H1 (cell line): ENCODE results near the gene CTSK. TPM values are rescaled to one million over a fixed set of nuclear protein-coding genes. Genes with fewer than 3 reads are reported as not detected.

ENCODE experiments used
- EZH2 ChIP-seq: fragments of 200-600 bp; sonication (generic); IDR thresholded peaks from 2 replicates; pipeline ENCODE4 v1.7.1; 2012; ENCODE audit warnings: low read depth, mild to moderate bottlenecking, moderate library complexity, low read length, inconsistent platforms; ENCODE audit not compliant: severe bottlenecking
- KDM5A ChIP-seq: fragments of 200-600 bp; IDR thresholded peaks from 2 replicates; pipeline ENCODE4 v1.7.1; 2012; ENCODE audit warnings: mild to moderate bottlenecking, low read length, inconsistent platforms, mixed read lengths
- polyA plus RNA-seq, 7 experiments: library from polyadenylated mRNA; depleted of rRNA in 3 of 7; stranded (reverse) in 5 of 7; unstranded in 2 of 7; fragments of >200 nt in 5 of 7; fragments of 200-250 nt in 2 of 7; gene quantifications; 1 replicate in 5 of 7; 2 replicates in 1 of 7; 4 replicates in 1 of 7; pipeline versions ENCODE4 v1.2.1 to v1.2.3, GENCODE V29; 2011 to 2013; ENCODE audit warnings: missing spikeins in 2 of 7, mixed read lengths in 2 of 7
- total RNA-seq: library from RNA; stranded (reverse); fragmentation: NEBNext Ultra II Directional; extraction: Animal tissue kit (Norgen Biotek cat#: 25700); gene quantifications from 2 replicates; pipeline ENCODE4 v1.2.1, GENCODE V29; 2021
- TF ChIP-seq, protein P1 (sequence below): fragments of 300-600 bp; sonication (generic); IDR thresholded peaks from 2 replicates; pipeline ENCODE4 v1.7.1; 2012; ENCODE audit warnings: low read length, moderate library complexity, mild to moderate bottlenecking, inconsistent platforms; ENCODE audit not compliant: insufficient replicate concordance

The CTSK gene
- total and polyA plus RNA-seq, 2 of the 8 experiments (the other 6 are each of a cell fraction or from before 2014, with no cell fraction given) = 2.7 to 4.2 TPM

- TF ChIP-seq, protein P1, sequence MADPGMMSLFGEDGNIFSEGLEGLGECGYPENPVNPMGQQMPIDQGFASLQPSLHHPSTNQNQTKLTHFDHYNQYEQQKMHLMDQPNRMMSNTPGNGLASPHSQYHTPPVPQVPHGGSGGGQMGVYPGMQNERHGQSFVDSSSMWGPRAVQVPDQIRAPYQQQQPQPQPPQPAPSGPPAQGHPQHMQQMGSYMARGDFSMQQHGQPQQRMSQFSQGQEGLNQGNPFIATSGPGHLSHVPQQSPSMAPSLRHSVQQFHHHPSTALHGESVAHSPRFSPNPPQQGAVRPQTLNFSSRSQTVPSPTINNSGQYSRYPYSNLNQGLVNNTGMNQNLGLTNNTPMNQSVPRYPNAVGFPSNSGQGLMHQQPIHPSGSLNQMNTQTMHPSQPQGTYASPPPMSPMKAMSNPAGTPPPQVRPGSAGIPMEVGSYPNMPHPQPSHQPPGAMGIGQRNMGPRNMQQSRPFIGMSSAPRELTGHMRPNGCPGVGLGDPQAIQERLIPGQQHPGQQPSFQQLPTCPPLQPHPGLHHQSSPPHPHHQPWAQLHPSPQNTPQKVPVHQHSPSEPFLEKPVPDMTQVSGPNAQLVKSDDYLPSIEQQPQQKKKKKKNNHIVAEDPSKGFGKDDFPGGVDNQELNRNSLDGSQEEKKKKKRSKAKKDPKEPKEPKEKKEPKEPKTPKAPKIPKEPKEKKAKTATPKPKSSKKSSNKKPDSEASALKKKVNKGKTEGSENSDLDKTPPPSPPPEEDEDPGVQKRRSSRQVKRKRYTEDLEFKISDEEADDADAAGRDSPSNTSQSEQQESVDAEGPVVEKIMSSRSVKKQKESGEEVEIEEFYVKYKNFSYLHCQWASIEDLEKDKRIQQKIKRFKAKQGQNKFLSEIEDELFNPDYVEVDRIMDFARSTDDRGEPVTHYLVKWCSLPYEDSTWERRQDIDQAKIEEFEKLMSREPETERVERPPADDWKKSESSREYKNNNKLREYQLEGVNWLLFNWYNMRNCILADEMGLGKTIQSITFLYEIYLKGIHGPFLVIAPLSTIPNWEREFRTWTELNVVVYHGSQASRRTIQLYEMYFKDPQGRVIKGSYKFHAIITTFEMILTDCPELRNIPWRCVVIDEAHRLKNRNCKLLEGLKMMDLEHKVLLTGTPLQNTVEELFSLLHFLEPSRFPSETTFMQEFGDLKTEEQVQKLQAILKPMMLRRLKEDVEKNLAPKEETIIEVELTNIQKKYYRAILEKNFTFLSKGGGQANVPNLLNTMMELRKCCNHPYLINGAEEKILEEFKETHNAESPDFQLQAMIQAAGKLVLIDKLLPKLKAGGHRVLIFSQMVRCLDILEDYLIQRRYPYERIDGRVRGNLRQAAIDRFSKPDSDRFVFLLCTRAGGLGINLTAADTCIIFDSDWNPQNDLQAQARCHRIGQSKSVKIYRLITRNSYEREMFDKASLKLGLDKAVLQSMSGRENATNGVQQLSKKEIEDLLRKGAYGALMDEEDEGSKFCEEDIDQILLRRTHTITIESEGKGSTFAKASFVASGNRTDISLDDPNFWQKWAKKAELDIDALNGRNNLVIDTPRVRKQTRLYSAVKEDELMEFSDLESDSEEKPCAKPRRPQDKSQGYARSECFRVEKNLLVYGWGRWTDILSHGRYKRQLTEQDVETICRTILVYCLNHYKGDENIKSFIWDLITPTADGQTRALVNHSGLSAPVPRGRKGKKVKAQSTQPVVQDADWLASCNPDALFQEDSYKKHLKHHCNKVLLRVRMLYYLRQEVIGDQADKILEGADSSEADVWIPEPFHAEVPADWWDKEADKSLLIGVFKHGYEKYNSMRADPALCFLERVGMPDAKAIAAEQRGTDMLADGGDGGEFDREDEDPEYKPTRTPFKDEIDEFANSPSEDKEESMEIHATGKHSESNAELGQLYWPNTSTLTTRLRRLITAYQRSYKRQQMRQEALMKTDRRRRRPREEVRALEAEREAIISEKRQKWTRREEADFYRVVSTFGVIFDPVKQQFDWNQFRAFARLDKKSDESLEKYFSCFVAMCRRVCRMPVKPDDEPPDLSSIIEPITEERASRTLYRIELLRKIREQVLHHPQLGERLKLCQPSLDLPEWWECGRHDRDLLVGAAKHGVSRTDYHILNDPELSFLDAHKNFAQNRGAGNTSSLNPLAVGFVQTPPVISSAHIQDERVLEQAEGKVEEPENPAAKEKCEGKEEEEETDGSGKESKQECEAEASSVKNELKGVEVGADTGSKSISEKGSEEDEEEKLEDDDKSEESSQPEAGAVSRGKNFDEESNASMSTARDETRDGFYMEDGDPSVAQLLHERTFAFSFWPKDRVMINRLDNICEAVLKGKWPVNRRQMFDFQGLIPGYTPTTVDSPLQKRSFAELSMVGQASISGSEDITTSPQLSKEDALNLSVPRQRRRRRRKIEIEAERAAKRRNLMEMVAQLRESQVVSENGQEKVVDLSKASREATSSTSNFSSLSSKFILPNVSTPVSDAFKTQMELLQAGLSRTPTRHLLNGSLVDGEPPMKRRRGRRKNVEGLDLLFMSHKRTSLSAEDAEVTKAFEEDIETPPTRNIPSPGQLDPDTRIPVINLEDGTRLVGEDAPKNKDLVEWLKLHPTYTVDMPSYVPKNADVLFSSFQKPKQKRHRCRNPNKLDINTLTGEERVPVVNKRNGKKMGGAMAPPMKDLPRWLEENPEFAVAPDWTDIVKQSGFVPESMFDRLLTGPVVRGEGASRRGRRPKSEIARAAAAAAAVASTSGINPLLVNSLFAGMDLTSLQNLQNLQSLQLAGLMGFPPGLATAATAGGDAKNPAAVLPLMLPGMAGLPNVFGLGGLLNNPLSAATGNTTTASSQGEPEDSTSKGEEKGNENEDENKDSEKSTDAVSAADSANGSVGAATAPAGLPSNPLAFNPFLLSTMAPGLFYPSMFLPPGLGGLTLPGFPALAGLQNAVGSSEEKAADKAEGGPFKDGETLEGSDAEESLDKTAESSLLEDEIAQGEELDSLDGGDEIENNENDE = no peak
- TF ChIP-seq KDM5A (no peak), EZH2 (no peak)
Measured at GRCh38 chr1:150796374-150796773, 11.7 kb downstream of the CTSK start (continued).
